Measurements from ENCODE around the gene CTNS. TPM values are rescaled to one million over a fixed set of nuclear protein-coding genes. Genes with fewer than 3 reads are reported as not detected.

The CTNS gene
- polyA plus RNA-seq, 4 donors, result 5.4 to 19.7 (median 7.0) TPM

- H3K36me3 ChIP-seq (ENCODE audit: control insufficient read depth in 3 of 3, insufficient read depth in 2 of 3, low read depth in 1 of 3, low read length in 3 of 3), result peaks cover 0 to 69% (median 0%) of the 10 kb centered on the region in 3 donors
- H3K27ac ChIP-seq (ENCODE audit: low read depth in 1 of 3, low read length in 2 of 3), result no peak overlapping the region
- H3K4me3 ChIP-seq (ENCODE audit: low read depth in 1 of 3, low read length in 3 of 3), result no peak overlapping the region
- H3K4me1 ChIP-seq (ENCODE audit: control insufficient read depth in 3 of 3, insufficient read depth in 2 of 3, low read depth in 1 of 3, low read length in 2 of 3), result no peaks in the 10 kb centered on the region
- DNase-seq (no peak), FAIRE-seq (no peak)
- H3K9me3 ChIP-seq (ENCODE audit: control insufficient read depth in 2 of 2, insufficient read depth in 1 of 2, low read depth in 1 of 2, low read length in 1 of 2), result no peaks in the 10 kb centered on the region
- 77 to 82% (median 78%) methylated on average over 12 of the region's 12 CpGs for WGBS, 3 donors
- H3K27me3 ChIP-seq (ENCODE audit: control insufficient read depth in 3 of 3, insufficient read depth in 3 of 3, low read length in 3 of 3), result no peaks in the 10 kb centered on the region
Measured at GRCh38 chr17:3647251-3647650, 10.7 kb downstream of the CTNS start.

DNA sequence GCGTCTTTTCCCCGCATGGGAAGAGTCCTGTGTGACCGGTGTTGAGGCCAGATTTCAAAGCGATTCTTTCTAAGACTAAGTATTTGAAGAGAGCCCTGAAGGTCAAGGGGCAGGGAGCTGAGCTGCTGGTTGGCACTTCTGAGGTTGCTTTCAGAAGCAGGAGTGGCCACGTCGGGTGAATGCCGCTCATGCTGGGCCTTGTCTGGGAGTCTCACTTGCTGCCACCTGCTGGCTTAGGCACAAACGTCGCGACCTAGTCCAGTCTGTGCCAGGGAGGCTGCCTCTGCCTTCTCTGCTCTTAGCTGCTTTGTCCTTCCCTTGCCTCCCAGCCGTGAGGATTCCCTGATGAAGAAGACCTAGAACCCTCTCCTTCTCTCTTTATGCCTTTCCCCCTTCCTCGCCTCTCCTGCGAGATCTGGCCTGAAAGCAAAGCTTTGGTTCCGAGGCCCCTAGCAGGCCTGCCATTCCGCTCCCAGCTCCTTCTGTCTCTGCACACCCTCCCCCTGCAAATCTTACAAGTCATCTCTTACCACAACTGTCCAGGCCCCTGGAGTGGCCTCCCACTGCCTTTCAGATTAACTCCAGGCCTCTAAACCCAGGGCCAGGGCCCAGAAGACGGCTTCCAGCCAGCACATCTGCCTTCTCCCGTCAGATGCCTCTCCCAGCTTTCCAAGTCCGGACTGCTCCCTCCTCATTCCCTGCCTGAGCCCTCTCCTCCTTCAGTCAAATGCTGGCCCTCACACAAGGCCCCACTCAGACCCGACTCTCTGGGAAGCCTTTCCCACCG, 11.4 kb downstream of the CTNS start:
- H3K27ac ChIP-seq (ENCODE audit: low read depth in 1 of 3, low read length in 2 of 3), result no peak overlapping the region
- H3K36me3 ChIP-seq (ENCODE audit: control insufficient read depth in 3 of 3, insufficient read depth in 2 of 3, low read depth in 1 of 3, low read length in 3 of 3), result peaks cover 0 to 63% (median 0%) of the 10 kb centered on the region in 3 donors
- no peaks in the 10 kb centered on the region for H3K4me1 ChIP-seq (ENCODE audit: control insufficient read depth in 3 of 3, insufficient read depth in 2 of 3, low read depth in 1 of 3, low read length in 2 of 3)
- H3K4me3 ChIP-seq (ENCODE audit: low read depth in 1 of 3, low read length in 3 of 3), result no peak overlapping the region
- H3K27me3 ChIP-seq (ENCODE audit: control insufficient read depth in 3 of 3, insufficient read depth in 3 of 3, low read length in 3 of 3), result no peaks in the 10 kb centered on the region
- FAIRE-seq (no peak), DNase-seq (peak; percentile 66 to 73)
- 61 to 65% (median 64%) methylated on average over 20 of the region's 20 CpGs for WGBS, 3 donors
- no peaks in the 10 kb centered on the region for H3K9me3 ChIP-seq (ENCODE audit: control insufficient read depth in 2 of 2, insufficient read depth in 1 of 2, low read depth in 1 of 2, low read length in 1 of 2)

DNA sequence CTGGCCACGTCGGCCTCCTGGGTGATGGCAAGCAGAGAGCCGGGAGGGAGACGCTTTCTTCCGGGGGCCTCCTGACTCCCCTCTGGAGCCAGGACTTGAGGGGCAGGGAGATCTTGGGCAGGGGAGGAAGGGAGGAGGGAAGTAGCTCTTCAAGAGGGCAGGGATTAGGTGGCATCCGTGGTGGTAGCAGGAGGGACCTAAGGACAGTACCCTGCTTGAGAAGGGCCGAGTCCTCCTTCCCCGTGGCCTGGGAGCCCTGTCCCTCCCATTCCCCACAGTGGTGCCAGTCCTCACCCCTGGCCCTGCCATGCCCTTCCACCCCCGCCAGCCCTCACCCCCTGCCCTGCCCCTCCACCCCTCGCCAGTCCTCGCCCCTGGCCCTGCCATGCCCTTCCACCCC, 19.2 kb downstream of the CTNS start:
- WGBS, 3 donors, result 82 to 88% (median 85%) methylated on average over 6 to 11 of the region's 11 CpGs
- H3K4me3 ChIP-seq (ENCODE audit: low read depth in 1 of 3, low read length in 3 of 3), result no peak overlapping the region
- H3K27me3 ChIP-seq (ENCODE audit: control insufficient read depth in 3 of 3, insufficient read depth in 3 of 3, low read length in 3 of 3), result no peaks in the 10 kb centered on the region
- peaks cover 0 to 57% (median 2%) of the 10 kb centered on the region in 3 donors for H3K36me3 ChIP-seq (ENCODE audit: control insufficient read depth in 3 of 3, insufficient read depth in 2 of 3, low read depth in 1 of 3, low read length in 3 of 3)
- DNase-seq (no peak), FAIRE-seq (no peak)
- no peaks in the 10 kb centered on the region for H3K9me3 ChIP-seq (ENCODE audit: control insufficient read depth in 2 of 2, insufficient read depth in 1 of 2, low read depth in 1 of 2, low read length in 1 of 2)
- peaks cover 0 to 9% (median 2%) of the 10 kb centered on the region in 3 donors for H3K4me1 ChIP-seq (ENCODE audit: control insufficient read depth in 3 of 3, insufficient read depth in 2 of 3, low read depth in 1 of 3, low read length in 2 of 3)
- no peak overlapping the region for H3K27ac ChIP-seq (ENCODE audit: low read depth in 1 of 3, low read length in 2 of 3)

GRCh38 chr17:3656353-3656752, 19.8 kb downstream of the CTNS start:
- H3K4me1 ChIP-seq (ENCODE audit: control insufficient read depth in 3 of 3, insufficient read depth in 2 of 3, low read depth in 1 of 3, low read length in 2 of 3), result peaks cover 0 to 9% (median 2%) of the 10 kb centered on the region in 3 donors
- H3K27me3 ChIP-seq (ENCODE audit: control insufficient read depth in 3 of 3, insufficient read depth in 3 of 3, low read length in 3 of 3), result no peaks in the 10 kb centered on the region
- no peak overlapping the region for H3K4me3 ChIP-seq (ENCODE audit: low read depth in 1 of 3, low read length in 3 of 3)
- no peak for DNase-seq
- H3K27ac ChIP-seq (ENCODE audit: low read depth in 1 of 3, low read length in 2 of 3), result no peak overlapping the region
- peaks cover 0 to 58% (median 2%) of the 10 kb centered on the region in 3 donors for H3K36me3 ChIP-seq (ENCODE audit: control insufficient read depth in 3 of 3, insufficient read depth in 2 of 3, low read depth in 1 of 3, low read length in 3 of 3)
- 88 to 91% (median 89%) methylated on average over 14 to 16 of the region's 16 CpGs for WGBS, 3 donors
- no peak for FAIRE-seq
- no peaks in the 10 kb centered on the region for H3K9me3 ChIP-seq (ENCODE audit: control insufficient read depth in 2 of 2, insufficient read depth in 1 of 2, low read depth in 1 of 2, low read length in 1 of 2)

GRCh38 chr17:3656755-3657587, 20.4 kb downstream of the CTNS start:
- WGBS, 3 donors, result 77 to 85% (median 84%) methylated on average over 15 to 16 of the region's 16 CpGs
- Histone ChIP-seq H3K4me1 (ENCODE audit: control insufficient read depth in 3 of 3, insufficient read depth in 2 of 3, low read depth in 1 of 3, low read length in 2 of 3) (peaks cover 0 to 9% (median 2%) of the 10 kb centered on the region in 3 donors), H3K27me3 (ENCODE audit: control insufficient read depth in 3 of 3, insufficient read depth in 3 of 3, low read length in 3 of 3) (no peaks in the 10 kb centered on the region), H3K9me3 (ENCODE audit: control insufficient read depth in 2 of 2, insufficient read depth in 1 of 2, low read depth in 1 of 2, low read length in 1 of 2) (no peaks in the 10 kb centered on the region), H3K4me3 (ENCODE audit: low read depth in 1 of 3, low read length in 3 of 3) (no peak overlapping the region), H3K36me3 (ENCODE audit: control insufficient read depth in 3 of 3, insufficient read depth in 2 of 3, low read depth in 1 of 3, low read length in 3 of 3) (peaks cover 0 to 62% (median 2%) of the 10 kb centered on the region in 3 donors), H3K27ac (ENCODE audit: low read depth in 1 of 3, low read length in 2 of 3) (no peak overlapping the region)
- DNase-seq (no peak), FAIRE-seq (no peak)

- H3K27me3 ChIP-seq (ENCODE audit: control insufficient read depth in 3 of 3, insufficient read depth in 3 of 3, low read length in 3 of 3), result no peaks in the 10 kb centered on the region
- no peaks in the 10 kb centered on the region for H3K9me3 ChIP-seq (ENCODE audit: control insufficient read depth in 2 of 2, insufficient read depth in 1 of 2, low read depth in 1 of 2, low read length in 1 of 2)
- FAIRE-seq, result no peak
- DNase-seq, result no peak
- peaks cover 0 to 9% (median 2%) of the 10 kb centered on the region in 3 donors for H3K4me1 ChIP-seq (ENCODE audit: control insufficient read depth in 3 of 3, insufficient read depth in 2 of 3, low read depth in 1 of 3, low read length in 2 of 3)
- peaks cover 2 to 66% (median 3%) of the 10 kb centered on the region in 3 donors for H3K36me3 ChIP-seq (ENCODE audit: control insufficient read depth in 3 of 3, insufficient read depth in 2 of 3, low read depth in 1 of 3, low read length in 3 of 3)
- WGBS, 3 donors, result 84 to 86% (median 86%) methylated on average over 7 of the region's 7 CpGs
- H3K27ac ChIP-seq (ENCODE audit: low read depth in 1 of 3, low read length in 2 of 3), result no peak overlapping the region
- H3K4me3 ChIP-seq (ENCODE audit: low read depth in 1 of 3, low read length in 3 of 3), result no peak overlapping the region
Measured at GRCh38 chr17:3657588-3657869, 21.0 kb downstream of the CTNS start.

GRCh38 chr17:3657874-3658783, 21.6 kb downstream of the CTNS start:
- Histone ChIP-seq H3K36me3 (ENCODE audit: control insufficient read depth in 3 of 3, insufficient read depth in 2 of 3, low read depth in 1 of 3, low read length in 3 of 3) (peaks cover 2 to 72% (median 3%) of the 10 kb centered on the region in 3 donors), H3K9me3 (ENCODE audit: control insufficient read depth in 2 of 2, insufficient read depth in 1 of 2, low read depth in 1 of 2, low read length in 1 of 2) (no peaks in the 10 kb centered on the region), H3K4me3 (ENCODE audit: low read depth in 1 of 3, low read length in 3 of 3) (no peak overlapping the region), H3K4me1 (ENCODE audit: control insufficient read depth in 3 of 3, insufficient read depth in 2 of 3, low read depth in 1 of 3, low read length in 2 of 3) (peaks cover 0 to 9% (median 2%) of the 10 kb centered on the region in 3 donors), H3K27me3 (ENCODE audit: control insufficient read depth in 3 of 3, insufficient read depth in 3 of 3, low read length in 3 of 3) (no peaks in the 10 kb centered on the region), H3K27ac (ENCODE audit: low read depth in 1 of 3, low read length in 2 of 3) (no peak overlapping the region)
- FAIRE-seq (no peak), DNase-seq (no peak)
- WGBS, 3 donors, result 84 to 89% (median 89%) methylated on average over 42 of the region's 42 CpGs
